Transverse colon (tissue), 4 donors: ENCODE measurements around the gene SPEM2. TPM values are rescaled to one million over a fixed set of nuclear protein-coding genes. Genes with fewer than 3 reads are reported as not detected.

ENCODE experiments used
- DNase-seq: peaks from one replicate; pipeline ENCODE4 v3.0.0-alpha.2; 2019
- H3K27ac ChIP-seq, 4 donors: fragments of 200-600 bp; sonication (generic); 2 replicates each; pipeline ENCODE4 v1.5.1; 2016 to 2018; ENCODE audit warnings: inconsistent platforms in 4 of 4
- H3K27me3 ChIP-seq: fragments of 200-600 bp; sonication (generic); 2 replicates; pipeline ENCODE4 v1.5.1; 2017; ENCODE audit warnings: inconsistent platforms
- H3K36me3 ChIP-seq, 4 donors: fragments of 200-600 bp; sonication (generic); 2 replicates each; pipeline ENCODE4 v1.5.1; 2017 to 2019; ENCODE audit warnings: inconsistent platforms in 4 of 4
- H3K4me1 ChIP-seq, 4 donors: fragments of 200-600 bp; sonication (generic); 2 replicates each; pipeline ENCODE4 v1.5.1; 2017 to 2020; ENCODE audit warnings: inconsistent platforms in 4 of 4
- H3K4me3 ChIP-seq, 4 donors: fragments of 200-600 bp; sonication (generic); 1 replicate in 1 of 4; 2 replicates in 3 of 4; pipeline versions ENCODE4 v1.5.1 to v1.6.1; 2017 to 2019; ENCODE audit warnings: inconsistent platforms in 4 of 4
- H3K9me3 ChIP-seq, 2 donors: fragments of 200-600 bp; sonication (generic); 2 replicates each; pipeline ENCODE4 v1.5.1; 2017 to 2019; ENCODE audit warnings: inconsistent platforms in 2 of 2
- EP300 ChIP-seq: sonication (generic); formaldehyde crosslinking; IDR thresholded peaks from one replicate; pipeline ENCODE4 v1.6.1; 2017; ENCODE audit warnings: antibody characterized with exemption, low read depth
- POLR2A ChIP-seq: fragments of 450-650 bp; IDR thresholded peaks from one replicate; pipeline ENCODE4 v1.6.1; 2016; ENCODE audit warnings: antibody characterized with exemption, mild to moderate bottlenecking, moderate library complexity
- POLR2AphosphoS5 ChIP-seq, 3 donors: sonication (generic); formaldehyde crosslinking; IDR thresholded peaks; one replicate each; pipeline ENCODE4 v1.6.1; 2016; ENCODE audit warnings: antibody characterized with exemption in 3 of 3
- whole genome bisulfite sequencing, 2 donors: methylation state at CpG; one replicate each; pipeline ENCODE4 v1.1.5; 2018; ENCODE audit warnings: low coverage in 1 of 2; 5-methylcytosine and 5-hydroxymethylcytosine counted together
- in situ Hi-C, 4 donors: fragments of 200-750 bp; cut with MboI; loops; one replicate each; pipeline versions ENCODE4 v1.15.0 to v1.15.1; 2017; ENCODE audit warnings: low sequenced_read_pairs in 3 of 4, low pct_ligation_motif_present in 1 of 4, low pct_unique_long_range_greater_than_20kb in 1 of 4
- intact Hi-C: fragments of 100-400 bp; cut with DNase I; formaldehyde crosslinking; loops from one replicate; pipeline ENCODE4 v1.15.1; 2023; ENCODE audit warnings: low total_unique reads
- total RNA-seq, 4 donors: library from RNA; depleted of rRNA; stranded (reverse); fragments of >200 nt; gene quantifications; one replicate each; pipeline ENCODE4 v1.1.0, GENCODE V29; 2016
- TF ChIP-seq, protein P1 (sequence below), 5 experiments: fragments of 200-600 bp in 3 of 5; fragments of 450-650 bp in 2 of 5; sonication (generic) in 3 of 5; IDR thresholded peaks; 1 replicate in 2 of 5; 2 replicates in 3 of 5; pipeline ENCODE4 v1.5.1; 2016 to 2017; ENCODE audit warnings: antibody characterized with exemption in 5 of 5, inconsistent platforms in 3 of 5, mild to moderate bottlenecking in 2 of 5, moderate library complexity in 1 of 5

SPEM2 gene
- total RNA-seq, 4 donors from 2014 or later = not detected

DNA sequence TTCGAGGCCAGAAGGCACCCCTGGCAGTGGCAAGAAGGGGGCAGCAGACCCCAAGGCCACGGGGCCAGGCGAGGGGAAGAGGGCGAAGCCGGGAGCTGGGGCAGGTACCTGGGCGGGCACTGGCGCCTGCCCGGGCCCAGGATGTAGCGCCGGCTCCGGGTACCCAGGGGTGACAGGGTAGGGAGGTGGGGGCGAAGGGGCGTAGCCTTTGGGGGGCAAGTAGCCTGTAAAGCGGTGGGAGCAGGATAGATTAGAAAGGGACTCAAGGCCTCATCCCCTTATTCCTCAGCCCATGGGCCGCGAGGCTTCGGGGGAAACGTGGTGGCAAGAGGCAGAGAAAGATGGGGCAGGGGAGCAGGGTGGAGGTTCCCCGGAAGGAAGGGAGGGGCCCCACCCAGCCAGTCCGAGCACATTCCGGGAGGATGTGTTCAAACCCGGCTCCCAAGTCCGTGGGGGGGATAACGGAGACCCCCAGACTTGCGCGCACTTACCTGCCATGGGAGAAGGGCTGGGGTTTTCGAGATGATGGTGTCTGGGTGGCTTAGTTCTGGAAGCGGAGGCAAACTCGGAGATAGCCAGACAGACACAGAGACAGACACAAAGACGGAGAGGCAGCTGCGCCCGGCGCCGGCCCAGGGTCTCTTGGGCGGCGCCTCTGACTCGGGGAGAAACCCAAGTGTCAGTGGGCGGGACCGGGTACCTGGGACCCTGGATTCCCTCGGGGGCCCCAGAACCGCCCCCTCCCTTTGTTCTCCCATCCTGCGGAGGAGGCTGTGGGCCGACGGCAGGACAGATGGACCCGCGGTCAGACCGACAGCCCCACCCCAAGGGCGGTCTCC lies 31.6 kb upstream of the SPEM2 start:
- no peaks in the 10 kb centered on the region for H3K36me3 ChIP-seq
- in situ Hi-C loops = no loop called here
- no peaks in the 10 kb centered on the region for H3K9me3 ChIP-seq
- H3K27me3 ChIP-seq = no peaks in the 10 kb centered on the region
- TF ChIP-seq, protein P1, sequence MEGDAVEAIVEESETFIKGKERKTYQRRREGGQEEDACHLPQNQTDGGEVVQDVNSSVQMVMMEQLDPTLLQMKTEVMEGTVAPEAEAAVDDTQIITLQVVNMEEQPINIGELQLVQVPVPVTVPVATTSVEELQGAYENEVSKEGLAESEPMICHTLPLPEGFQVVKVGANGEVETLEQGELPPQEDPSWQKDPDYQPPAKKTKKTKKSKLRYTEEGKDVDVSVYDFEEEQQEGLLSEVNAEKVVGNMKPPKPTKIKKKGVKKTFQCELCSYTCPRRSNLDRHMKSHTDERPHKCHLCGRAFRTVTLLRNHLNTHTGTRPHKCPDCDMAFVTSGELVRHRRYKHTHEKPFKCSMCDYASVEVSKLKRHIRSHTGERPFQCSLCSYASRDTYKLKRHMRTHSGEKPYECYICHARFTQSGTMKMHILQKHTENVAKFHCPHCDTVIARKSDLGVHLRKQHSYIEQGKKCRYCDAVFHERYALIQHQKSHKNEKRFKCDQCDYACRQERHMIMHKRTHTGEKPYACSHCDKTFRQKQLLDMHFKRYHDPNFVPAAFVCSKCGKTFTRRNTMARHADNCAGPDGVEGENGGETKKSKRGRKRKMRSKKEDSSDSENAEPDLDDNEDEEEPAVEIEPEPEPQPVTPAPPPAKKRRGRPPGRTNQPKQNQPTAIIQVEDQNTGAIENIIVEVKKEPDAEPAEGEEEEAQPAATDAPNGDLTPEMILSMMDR (IDR thresholded peaks at IDR 0.05) = no peak
- TF ChIP-seq POLR2AphosphoS5 (IDR thresholded peaks at IDR 0.05) (no peak), EP300 (no peak), POLR2A (no peak)
- WGBS, 2 donors = 9% methylated on average over 39 of the region's 48 CpGs; no CpG with 5 or more reads in 1 of the 2 donors
- intact Hi-C loops = no loop called here
- peak overlapping the region; percentile 90 to 98 (median 94) for H3K27ac ChIP-seq
- H3K4me1 ChIP-seq = peaks cover 11 to 22% (median 17%) of the 10 kb centered on the region in 4 donors
- DNase-seq = peak; percentile 51
- peak overlapping the region; percentile 59 to 91 (median 77) for H3K4me3 ChIP-seq

- intact Hi-C loops = no loop called here
- Histone ChIP-seq H3K4me3 (peak within 1 kb of the TSS; percentile 59 to 91 (median 77)), H3K36me3 (no peaks in the 10 kb centered on the region), H3K4me1 (peaks cover 11 to 22% (median 17%) of the 10 kb centered on the region in 4 donors), H3K9me3 (no peaks in the 10 kb centered on the region), H3K27me3 (no peaks in the 10 kb centered on the region), H3K27ac (peak within 1 kb of the TSS; percentile 90 to 98 (median 94))
- in situ Hi-C loops = no loop called here
- TF ChIP-seq, protein P1 (IDR thresholded peaks at IDR 0.05) = peak; percentile 24 to 77 (median 36)
- TF ChIP-seq EP300 (no peak), POLR2A (peak; percentile 76), POLR2AphosphoS5 (IDR thresholded peaks at IDR 0.05) (peak; percentile 89 to 94 (median 93))
- 2% methylated on average over 17 of the region's 71 CpGs; no CpG with 5 or more reads in 1 of the 2 donors for WGBS, 2 donors
- DNase-seq = peak; percentile 90
Observed at GRCh38 chr17:7394452-7395191, 30.8 kb upstream of the SPEM2 start, which contains the start of gene PLSCR3. PLSCR3 (minus strand) TSS chr17:7394525; CDS start chr17:7394110, 415 bp downstream.

- DNase-seq = no peak
- intact Hi-C loops (no loop called here), in situ Hi-C loops (no loop called here)
- H3K4me3 ChIP-seq = no peak overlapping the region
- H3K9me3 ChIP-seq = no peaks in the 10 kb centered on the region
- 80 to 96% methylated on average over 3 to 4 of the region's 4 CpGs for WGBS, 2 donors
- no peak overlapping the region for H3K27ac ChIP-seq
- no peak for TF ChIP-seq EP300
- TF ChIP-seq POLR2A = no peak
- TF ChIP-seq POLR2AphosphoS5 (IDR thresholded peaks at IDR 0.05) = no peak
- TF ChIP-seq, protein P1 (IDR thresholded peaks at IDR 0.05) = no peak
- no peaks in the 10 kb centered on the region for H3K27me3 ChIP-seq
- no peaks in the 10 kb centered on the region for H3K36me3 ChIP-seq
- peaks cover 11 to 22% (median 17%) of the 10 kb centered on the region in 4 donors for H3K4me1 ChIP-seq
Observed at GRCh38 chr17:7396147-7396546, 29.3 kb upstream of the SPEM2 start.

DNA sequence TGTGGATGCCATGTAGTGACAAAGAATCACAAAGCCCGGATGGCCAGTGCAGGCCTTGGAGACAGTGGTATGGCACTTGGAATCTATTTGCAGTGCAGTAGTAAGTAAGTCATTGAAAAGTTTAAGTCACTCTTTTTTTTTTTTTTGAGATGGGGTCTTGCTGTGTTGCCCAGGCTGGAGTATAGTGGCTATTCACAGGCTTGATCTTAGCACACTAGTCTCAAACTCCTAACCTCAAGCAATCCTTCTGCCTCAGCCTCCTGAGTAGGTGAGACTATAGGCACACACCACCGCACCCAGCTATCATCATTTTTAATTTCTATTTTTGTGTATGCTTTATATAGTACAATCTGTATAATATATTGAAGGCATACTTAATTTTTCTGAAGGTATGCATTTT lies 26.8 kb upstream of the SPEM2 start:
- Histone ChIP-seq H3K36me3 (no peaks in the 10 kb centered on the region), H3K9me3 (no peaks in the 10 kb centered on the region), H3K4me3 (no peak overlapping the region), H3K4me1 (peaks cover 20 to 27% (median 25%) of the 10 kb centered on the region in 4 donors), H3K27me3 (no peaks in the 10 kb centered on the region), H3K27ac (no peak overlapping the region)
- intact Hi-C loops (no loop called here), in situ Hi-C loops (no loop called here)
- TF ChIP-seq POLR2A = no peak
- TF ChIP-seq, protein P1 (IDR thresholded peaks at IDR 0.05) = no peak
- no peak for TF ChIP-seq POLR2AphosphoS5 (IDR thresholded peaks at IDR 0.05)
- TF ChIP-seq EP300 = no peak
- DNase-seq = no peak
- 79 to 83% methylated on average over 2 of the region's 2 CpGs for WGBS, 2 donors
